Hepatocyte (in vitro differentiated cells): Measurements from ENCODE around the gene SLC35A1.

ENCODE experiments used
- CTCF ChIP-seq: fragments of 200-600 bp; sonication (generic); IDR thresholded peaks from 2 replicates; pipeline ENCODE4 v1.5.1; 2016; ENCODE audit warnings: antibody characterized with exemption, mild to moderate bottlenecking; ENCODE audit not compliant: poor library complexity
- EZH2 ChIP-seq: fragments of 200-600 bp; sonication (generic); IDR thresholded peaks from 2 replicates; pipeline ENCODE4 v1.6.1; 2016; ENCODE audit warnings: antibody characterized with exemption, mild to moderate bottlenecking, borderline replicate concordance
- EZH2phosphoT487 ChIP-seq: fragments of 200-600 bp; sonication (generic); IDR thresholded peaks from one replicate; pipeline ENCODE4 v1.6.1; 2018; ENCODE audit warnings: antibody characterized with exemption, mild to moderate bottlenecking, low read depth, moderate library complexity; ENCODE audit not compliant: unreplicated experiment, severe bottlenecking

GRCh38 chr6:87541041-87541440 is 68.3 kb downstream of the SLC35A1 start:
- no peak for TF ChIP-seq EZH2
- TF ChIP-seq CTCF: no peak
- no peak for TF ChIP-seq EZH2phosphoT487
